K562 (cell line): Measurements from ENCODE around the gene IGSF3. TPM values are rescaled to one million over a fixed set of nuclear protein-coding genes. Genes with fewer than 3 reads are reported as not detected.

Source experiments
- ATAC-seq: fragments of 200-7000 bp; cut with Tn5 transposase; 3 replicates; pipeline ENCODE4 v1.9.1; 2020; ENCODE audit warnings: moderate library complexity
- Bru-seq: library from RNA; stranded (reverse); fragments of 400-500 nt; gene quantifications from one replicate; lab custom pipeline; 2021; lab: Mats Ljungman, UMichigan
- BruChase-seq, 2 experiments: library from RNA; stranded (reverse); fragments of 400-500 nt; gene quantifications; one replicate each; lab custom pipeline; 2021; lab: Mats Ljungman, UMichigan
- BruUV-seq: library from RNA; stranded (reverse); fragments of 400-500 nt; replicated peaks from 2 replicates; lab custom pipeline; 2021; lab: Mats Ljungman, UMichigan
- CTCF ChIA-PET: fragments of 300-600 bp; formaldehyde crosslinking; extraction: SDS; loops from one replicate; lab custom pipeline; 2021; ENCODE audit warnings: low intra/inter-chr PET ratio; lab: Yijun Ruan, JAX
- POLR2A ChIA-PET: fragments of 300-600, 350-650 bp; sonication (Branson Sonifier 250); formaldehyde crosslinking; extraction: SDS; loops from one replicate; lab custom pipeline; 2021; ENCODE audit warnings: antibody characterized with exemption, inconsistent platforms; lab: Yijun Ruan, JAX
- DNase-seq, 4 experiments: peaks; one replicate each; pipeline versions ENCODE4 v3.0.0 to v3.0.0-alpha.2; 2011 to 2018; ENCODE audit warnings: low spot score in 3 of 4, mixed read lengths in 3 of 4; ENCODE audit errors: extremely low read depth in 1 of 4
- FAIRE-seq: peaks from 2 replicates; lab custom pipeline; 2011; peaks lifted over from hg19 to GRCh38; lab: Jason Lieb, UNC
- H2AFZ ChIP-seq: 2 replicates; pipeline ENCODE4 v1.6.0; 2011; ENCODE audit warnings: low read depth, low read length, control low read depth, inconsistent platforms
- H3K27ac ChIP-seq: fragments of 200-600 bp; 3 replicates; pipeline ENCODE4 v1.8.0; 2011; ENCODE audit warnings: low read depth, mild to moderate bottlenecking, control low read depth, inconsistent platforms, low read length, moderate library complexity, mixed read lengths; ENCODE audit errors: extremely low read depth
- H3K27me3 ChIP-seq, 2 experiments: fragments of 300-600 bp in 1 of 2; 2 replicates in 1 of 2; 3 replicates in 1 of 2; pipeline versions ENCODE4 v1.6.0 to v1.8.0; 2011; ENCODE audit warnings: inconsistent platforms in 2 of 2, low read length in 2 of 2, mild to moderate bottlenecking in 1 of 2, mixed read lengths in 1 of 2, moderate library complexity in 1 of 2; ENCODE audit not compliant: control insufficient read depth in 2 of 2, insufficient read depth in 2 of 2
- H3K36me3 ChIP-seq: fragments of 300-600 bp; 3 replicates; pipeline ENCODE4 v1.8.0; 2011; ENCODE audit warnings: mild to moderate bottlenecking, low read length, inconsistent platforms; ENCODE audit not compliant: control insufficient read depth, insufficient read depth
- H3K4me1 ChIP-seq, 2 experiments: fragments of 200-600 bp in 1 of 2; replicated peaks in 1 of 2; 2 replicates in 1 of 2; 3 replicates in 1 of 2; pipeline versions ENCODE4 v1.5.1 to v1.8.0; 2011; ENCODE audit warnings: inconsistent platforms in 2 of 2, low read length in 2 of 2, mild to moderate bottlenecking in 1 of 2, mixed read lengths in 1 of 2, moderate library complexity in 1 of 2; ENCODE audit not compliant: control insufficient read depth in 2 of 2, insufficient read depth in 2 of 2
- H3K4me2 ChIP-seq: 2 replicates; pipeline ENCODE4 v1.6.1; 2011; ENCODE audit warnings: low read length, control low read depth, inconsistent platforms, mixed read lengths; ENCODE audit not compliant: insufficient read depth
- H3K4me3 ChIP-seq: fragments of 200-600 bp; sonication (generic), shearing (Covaris generic); 2 replicates; pipeline ENCODE4 v1.5.1; 2016; ENCODE audit warnings: control low read depth, inconsistent platforms
- H3K79me2 ChIP-seq: fragments of 200-600 bp; 3 replicates; pipeline ENCODE4 v1.8.0; 2011; ENCODE audit warnings: low read length, inconsistent platforms; ENCODE audit not compliant: control insufficient read depth, insufficient read depth
- H3K9ac ChIP-seq, 2 experiments: 2 replicates each; pipeline versions ENCODE4 v1.6.0 to v1.6.1; 2011; ENCODE audit warnings: low read depth in 2 of 2, low read length in 2 of 2, control low read depth in 1 of 2, inconsistent platforms in 1 of 2, mild to moderate bottlenecking in 1 of 2, mixed read lengths in 1 of 2; ENCODE audit not compliant: insufficient read depth in 1 of 2
- H3K9me1 ChIP-seq: one replicate; pipeline ENCODE4 v1.6.0; 2011; ENCODE audit warnings: inconsistent platforms, mild to moderate bottlenecking, low read length, moderate library complexity; ENCODE audit not compliant: control insufficient read depth, insufficient read depth
- H3K9me3 ChIP-seq: replicated peaks from 2 replicates; pipeline ENCODE4 v1.5.1; 2011; ENCODE audit warnings: low read depth, low read length, inconsistent platforms; ENCODE audit not compliant: control insufficient read depth, insufficient read depth
- H4K20me1 ChIP-seq: replicated peaks from 2 replicates; pipeline ENCODE4 v1.6.1; 2011; ENCODE audit warnings: low read length, inconsistent platforms, mixed read lengths; ENCODE audit not compliant: control insufficient read depth, insufficient read depth
- CXXC5 ChIP-seq: fragments of 250-450 bp; sonication (Bioruptor Pico); IDR thresholded peaks from 2 replicates; pipeline ENCODE4 v1.8.0; 2022; ENCODE audit warnings: inconsistent platforms, mild to moderate bottlenecking, moderate library complexity
- GMEB1 ChIP-seq: fragments of 250-450 bp; sonication (Bioruptor Pico); IDR thresholded peaks from 2 replicates; pipeline ENCODE4 v1.4.0; 2020; ENCODE audit warnings: mild to moderate bottlenecking
- HMGN3 ChIP-seq: IDR thresholded peaks from 2 replicates; pipeline ENCODE4 v1.6.1; 2011; ENCODE audit warnings: borderline replicate concordance, low read depth, mild to moderate bottlenecking, mixed read lengths, low read length; ENCODE audit not compliant: insufficient read length; ENCODE audit errors: extremely low read depth
- MYC ChIP-seq, 2 experiments: fragments of 250-450 bp in 1 of 2; sonication (Bioruptor Pico) in 1 of 2; IDR thresholded peaks; 2 replicates each; pipeline versions ENCODE4 v1.5.1 to v1.6.1; 2012 to 2021; ENCODE audit warnings: low read depth in 2 of 2, borderline replicate concordance in 1 of 2, improper control_type of control experiment in 1 of 2, low read length in 1 of 2, mild to moderate bottlenecking in 1 of 2, moderate library complexity in 1 of 2
- RBFOX2 ChIP-seq: fragments of 200-400 bp; formaldehyde crosslinking; IDR thresholded peaks from 2 replicates; pipeline ENCODE4 v1.6.1; 2017; ENCODE audit warnings: low read depth, mild to moderate bottlenecking, low read length, moderate library complexity
- RREB1 ChIP-seq: fragments of 250-450 bp; sonication (Bioruptor Pico); IDR thresholded peaks from 2 replicates; pipeline ENCODE4 v1.4.0; 2020
- TAF1 ChIP-seq: IDR thresholded peaks from 2 replicates; pipeline ENCODE4 v1.6.1; 2011; ENCODE audit warnings: mild to moderate bottlenecking, low read length, moderate library complexity; ENCODE audit not compliant: insufficient read depth, control insufficient read depth, severe bottlenecking; ENCODE audit errors: extremely low read depth
- WGBS: fragments of 100-300 bp; shearing (Covaris generic); methylation state at CpG from one replicate; pipeline ENCODE4 v1.1.6; 2016; ENCODE audit warnings: low coverage, mixed read lengths; ENCODE audit not compliant: insufficient coverage; ENCODE audit errors: missing lambda C conversion rate; 5-methylcytosine and 5-hydroxymethylcytosine counted together
- in situ Hi-C: fragments of 300-500 bp; cut with MboI; formaldehyde crosslinking; loops from 4 replicates; pipeline ENCODE4 v1.15.0; 2018; ENCODE audit warnings: inconsistent platforms, mixed read lengths
- intact Hi-C: fragments of 100-400 bp; cut with micrococcal nuclease; formaldehyde crosslinking; loops from 2 replicates; pipeline ENCODE4 v1.14.2; 2022
- long read RNA-seq, 3 experiments: library from polyadenylated mRNA in 2 of 3; library from RNA in 1 of 3; unstranded in 2 of 3; stranded (forward) in 1 of 3; transcript quantifications; one replicate each; pipeline ENCODE4 v2.0.0, GENCODE V29; 2019 to 2022
- polyA minus RNA-seq, 3 experiments: library from RNA; depleted of rRNA, polyadenylated mRNA; stranded (reverse); fragments of >200 nt; gene quantifications; 2 replicates each; pipeline ENCODE4 v1.2.3, GENCODE V29; 2011
- polyA plus RNA-seq, 8 experiments: library from polyadenylated mRNA; depleted of rRNA in 4 of 8; stranded (reverse) in 5 of 8; unstranded in 3 of 8; fragments of >200 nt; fragmentation: Nextera tagmentation in 2 of 8; fragmentation: Illumina TruSeq in 1 of 8; extraction: Ambion mirVana in 2 of 8; extraction: Trizol in 1 of 8; gene quantifications; 2 replicates each; pipeline versions ENCODE4 v1.2.1 to v1.2.3, GENCODE V29; 2011 to 2014; ENCODE audit warnings: inconsistent platforms in 1 of 8, missing spikeins in 1 of 8
- total RNA-seq, 7 experiments: library from RNA; depleted of rRNA in 6 of 7; stranded (reverse); fragments of >200 nt in 6 of 7; fragmentation: Illumina TruSeq in 2 of 7; extraction: Trizol in 2 of 7; gene quantifications; 2 replicates each; pipeline versions ENCODE4 v1.2.1 to v1.2.3, GENCODE V29; 2011 to 2021; ENCODE audit warnings: low replicate concordance in 1 of 7

IGSF3 gene
- total RNA-seq (2011; cell fraction: chromatin; rRNA removed; ENCODE audit: low replicate concordance), result 16.2 and 27.0 TPM in 2 replicates
- 35.1 and 40.4 TPM in 2 replicates for total RNA-seq (2011; cell fraction: nucleolus; rRNA removed)
- 25.1 and 28.2 TPM in 2 replicates for total RNA-seq (2011; cell fraction: nucleoplasm; rRNA removed)
- 13.1 and 15.1 TPM in 2 replicates for total RNA-seq (2014; rRNA removed)
- total RNA-seq (2014; rRNA removed; fragmentation: Illumina TruSeq; extraction: Trizol), result 7.5 and 7.8 TPM in 2 replicates
- total RNA-seq (2015; rRNA removed; fragmentation: Illumina TruSeq; extraction: Trizol), result 7.5 and 8.3 TPM in 2 replicates
- 14.4 and 15.0 TPM in 2 replicates for total RNA-seq (2021)
- 7.7 and 8.9 TPM in 2 replicates for polyA plus RNA-seq (2011; rRNA removed)
- 10.0 and 16.2 TPM in 2 replicates for polyA plus RNA-seq (2011; cell fraction: cytosol; rRNA removed)
- polyA plus RNA-seq (2011; cell fraction: nucleus; rRNA removed), result 10.1 and 17.6 TPM in 2 replicates
- 8.7 and 14.2 TPM in 2 replicates for polyA plus RNA-seq (2012)
- polyA plus RNA-seq (2014; fragmentation: Illumina TruSeq; extraction: Trizol), result 10.8 and 11.5 TPM in 2 replicates
- polyA plus RNA-seq (2014; fragmentation: Nextera tagmentation; extraction: Ambion mirVana), result 1 to 10 TPM; 1.1 to 1.2 TPM
- polyA plus RNA-seq (2014; rRNA removed), result 7.9 and 8.4 TPM in 2 replicates
- 9.8 and 14.9 TPM in 2 replicates for polyA minus RNA-seq (2011; rRNA and poly(A)+ RNA removed)
- 14.1 and 16.5 TPM in 2 replicates for polyA minus RNA-seq (2011; cell fraction: cytosol; rRNA and poly(A)+ RNA removed)
- polyA minus RNA-seq (2011; cell fraction: nucleus; rRNA and poly(A)+ RNA removed), result 9.7 and 10.1 TPM in 2 replicates
- Bru-seq, nascent RNA, result percentile 63 among the genes with signal in this experiment
- percentile 60 among the genes with signal in this experiment for BruChase-seq, experiment 1, labeled RNA remaining after a 2-hour chase
- BruChase-seq, experiment 2, labeled RNA remaining after a 6-hour chase, result percentile 62 among the genes with signal in this experiment
- long read RNA-seq, experiment 1, full-length matches to known transcripts, result 1 of 45 reads
- long read RNA-seq, experiment 1, partial matches to known transcripts, result 29 of 45 reads
- long read RNA-seq, experiment 1, other reads (novel, unspliced or antisense), result 15 of 45 reads
- long read RNA-seq, experiment 2, partial matches to known transcripts, result 5 of 16 reads
- long read RNA-seq, experiment 2, other reads (novel, unspliced or antisense), result 11 of 16 reads
- long read RNA-seq, experiment 3, partial matches to known transcripts, result 1 of 3 reads
- long read RNA-seq, experiment 3, other reads (novel, unspliced or antisense), result 2 of 3 reads

DNA sequence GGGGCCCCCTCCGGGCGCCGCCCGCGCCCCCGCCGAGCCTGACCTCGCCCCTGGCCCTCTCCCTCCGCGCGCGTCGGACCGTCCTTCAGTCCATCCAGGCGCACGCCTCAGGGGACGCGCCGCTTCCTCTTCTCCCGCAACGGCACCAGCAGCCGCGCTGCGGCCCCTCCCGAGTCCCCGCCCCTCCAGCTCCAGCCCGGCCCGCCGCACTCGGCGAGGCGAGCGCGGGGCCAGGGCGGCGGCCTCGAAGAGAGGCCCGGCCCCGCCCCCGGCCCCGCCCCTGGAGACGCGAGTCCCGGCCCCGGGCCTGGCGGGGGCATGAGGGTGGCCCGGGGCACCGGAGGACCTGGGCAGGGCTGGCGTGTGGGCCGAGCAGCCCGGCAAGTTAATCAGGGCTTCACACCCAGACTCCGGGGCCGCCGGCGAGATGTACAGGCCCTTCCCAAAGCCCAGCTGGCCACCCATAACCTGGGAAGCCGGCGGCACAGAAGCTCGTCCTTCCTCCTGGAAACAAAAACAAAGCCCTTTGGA is at the start of gene IGSF3:
TSS of gene IGSF3 (minus strand) at position 159 of the 531 bp plus-strand sequence. CDS start 1,407 bp downstream, outside the sequence.
- BruUV-seq, result no TSS peak
- peaks cover 3% of the 10 kb centered on the region for H3K9me1 ChIP-seq
- peak within 1 kb of the TSS; percentile 85 for H3K4me2 ChIP-seq
- peaks cover 6% of the 10 kb centered on the region for H3K9me3 ChIP-seq
- H3K4me3 ChIP-seq, result peak within 1 kb of the TSS; percentile 61
- H2AFZ ChIP-seq, result peak within 1 kb of the TSS; percentile 92
- H3K36me3 ChIP-seq, result peaks cover 4% of the 10 kb centered on the region; the same call in 1 of the 3 replicates
- in situ Hi-C loops (no loop called here), intact Hi-C loops (loop anchor here (5.0 kb wide), 1 partner anchor 35 kb away; no protein-coding TSS in a partner anchor)
- H4K20me1 ChIP-seq, result peaks cover 11% of the 10 kb centered on the region
- FAIRE-seq (no peak), ATAC-seq (peak; percentile 97), DNase-seq (peak; percentile 93 to 97 (median 95))
- peak within 1 kb of the TSS; percentile 48 to 92; a peak in 3 of 4 replicates for H3K9ac ChIP-seq
- ChIA-PET CTCF (no interaction called here), POLR2A (interaction anchor here (0.6 to 1.6 kb wide), 8 partner anchors 9 to 319 kb away, joined by 3 to 5 read pairs (median 3); no protein-coding TSS in a partner anchor)
- H3K4me1 ChIP-seq, result peaks cover 17 to 20% of the 10 kb centered on the region in 2 experiments
- 13% methylated on average over 17 of the region's 58 CpGs for WGBS
- no peaks in the 10 kb centered on the region for H3K27me3 ChIP-seq
- H3K27ac ChIP-seq, result peak within 1 kb of the TSS; percentile 30; the same call in 1 of the 3 replicates
- peaks cover 8% of the 10 kb centered on the region; the same call in 1 of the 3 replicates for H3K79me2 ChIP-seq
- TF ChIP-seq GMEB1 (CRISPR knock-in tag), result peak; percentile 37
- no peak for TF ChIP-seq RREB1
- peak; percentile 92 for TF ChIP-seq CXXC5 (CRISPR knock-in tag)
- TF ChIP-seq HMGN3, result peak; percentile 74
- peak; percentile 29 for TF ChIP-seq TAF1
- TF ChIP-seq RBFOX2, result peak; percentile 69
- TF ChIP-seq MYC (IDR thresholded peaks at IDR 0.05; ENCODE audit: low read depth, low read length), result peak; percentile 57
- TF ChIP-seq MYC (CRISPR knock-in tag; IDR thresholded peaks at IDR 0.05; ENCODE audit: borderline replicate concordance, low read depth), result no peak
